Femur (tissue), 1 donor: ENCODE measurements around the gene GCDH.
A peak's percentile ranks its signal among the peaks of the same experiment; 100 is the strongest.
"Not testable (repeated sequence)": the region's sequence is repeated elsewhere in the genome, so short reads cannot be mapped to it uniquely, and the experiment has no call there.

ENCODE experiments used
- DNase-seq: peaks from one replicate; pipeline ENCODE4 v3.0.0-alpha.2; 2017

GCDH gene

GRCh38 chr19:12912571-12912970 lies 21.6 kb downstream of the GCDH start:
- DNase-seq, result no peak

- peak; percentile 86 for DNase-seq
Measured at GRCh38 chr19:12913011-12913561, 22.1 kb downstream of the GCDH start.

GRCh38 chr19:12913851-12914690 lies 23.1 kb downstream of the GCDH start:
- DNase-seq, result peak; percentile 69

- not testable (repeated sequence) for DNase-seq
Measured at GRCh38 chr19:12915860-12916259, 24.9 kb downstream of the GCDH start.

- no peak for DNase-seq
Measured at GRCh38 chr19:12918253-12918652, 27.3 kb downstream of the GCDH start.

GRCh38 chr19:12921047-12921446 lies 30.1 kb downstream of the GCDH start:
- no peak for DNase-seq

- no peak for DNase-seq
Measured at GRCh38 chr19:12922959-12923358, 32.0 kb downstream of the GCDH start.

- DNase-seq, result no peak
Measured at GRCh38 chr19:12924621-12925310, 33.8 kb downstream of the GCDH start.

- DNase-seq, result no peak
Measured at GRCh38 chr19:12930002-12930645, 39.2 kb downstream of the GCDH start.

GRCh38 chr19:12932392-12933286 lies 41.7 kb downstream of the GCDH start:
- DNase-seq, result no peak

- peak; percentile 97 for DNase-seq
Measured at GRCh38 chr19:12933287-12934072, 42.5 kb downstream of the GCDH start, which contains the start of gene FARSA. Gene FARSA, minus strand, starts transcription at chr19:12933711. Its CDS starts 15 bp downstream, at chr19:12933696.

- no peak for DNase-seq
Measured at GRCh38 chr19:12935071-12935470, 44.1 kb downstream of the GCDH start.

- no peak for DNase-seq
Measured at GRCh38 chr19:12936582-12936981, 45.6 kb downstream of the GCDH start.

- no peak for DNase-seq
Measured at GRCh38 chr19:12937093-12937926, 46.4 kb downstream of the GCDH start.

GRCh38 chr19:12937927-12938778 lies 47.2 kb downstream of the GCDH start, which contains the start of gene CALR:
Gene CALR, plus strand, starts transcription at chr19:12938609. Its CDS starts 71 bp downstream, at chr19:12938680.
- DNase-seq, result peak; percentile 100

GRCh38 chr19:12938779-12939601 lies 48.0 kb downstream of the GCDH start:
- no peak for DNase-seq

GRCh38 chr19:12939975-12940423 lies 49.0 kb downstream of the GCDH start:
- no peak for DNase-seq

GRCh38 chr19:12940897-12941296 lies 49.9 kb downstream of the GCDH start:
- DNase-seq, result no peak
